Ovary (tissue), 3 donors: ENCODE data around the gene CRHR1.

ENCODE experiments used
- CTCF ChIP-seq, 3 donors: fragments of 450-650 bp in 2 of 3; fragments of 200-600 bp in 1 of 3; IDR thresholded peaks; one replicate each; pipeline versions ENCODE4 v1.5.1 to v1.8.0; 2016 to 2022; ENCODE audit warnings: antibody characterized with exemption in 3 of 3, mild to moderate bottlenecking in 1 of 3
- EP300 ChIP-seq: sonication (generic); formaldehyde crosslinking; IDR thresholded peaks from one replicate; pipeline ENCODE4 v1.6.1; 2017; ENCODE audit warnings: antibody characterized with exemption
- donor health status: DM: no; HTN: no; CAD: no.

GRCh38 chr17:45776896-45777295, 7.2 kb upstream of the CRHR1 start:
- TF ChIP-seq CTCF (IDR thresholded peaks at IDR 0.05), result no peak
- no peak for TF ChIP-seq EP300
